ENCODE measurements around the gene RYR2.
"Not testable (repeated sequence)": the region's sequence is repeated elsewhere in the genome, so short reads cannot be mapped to it uniquely, and the experiment has no call there.

Gene RYR2

GRCh38 chr1:237149857-237150256 is 107.9 kb downstream of the RYR2 start:
- H3K36me3 ChIP-seq (replicated peaks), result no peaks in the 10 kb centered on the region
- no peak for DNase-seq (ENCODE audit: low spot score in 2 of 2)
- H3K27me3 ChIP-seq (ENCODE audit: low read depth), result no peaks in the 10 kb centered on the region
- H3K4me1 ChIP-seq, result no peaks in the 10 kb centered on the region
- H3K4me3 ChIP-seq, result no peak overlapping the region
- H3K9me3 ChIP-seq, result no peaks in the 10 kb centered on the region
- in situ Hi-C loops (cut with MboI; ENCODE audit: low sequenced_read_pairs), result no loop called here

- H3K4me3 ChIP-seq; DNase-seq (ENCODE audit: low spot score in 2 of 2); H3K4me1 ChIP-seq; H3K9me3 ChIP-seq; H3K27me3 ChIP-seq (ENCODE audit: low read depth); H3K36me3 ChIP-seq (replicated peaks); in situ Hi-C loops (cut with MboI; ENCODE audit: low sequenced_read_pairs): not testable (repeated sequence)
Observed at GRCh38 chr1:237151979-237152378, 110.0 kb downstream of the RYR2 start.

- in situ Hi-C loops (cut with MboI; ENCODE audit: low sequenced_read_pairs), result no loop called here
Observed at GRCh38 chr1:237152506-237153335, 110.7 kb downstream of the RYR2 start.

GRCh38 chr1:237154157-237154556 is 112.2 kb downstream of the RYR2 start:
- H3K27me3 ChIP-seq (ENCODE audit: low read depth), result no peaks in the 10 kb centered on the region
- no peaks in the 10 kb centered on the region for H3K9me3 ChIP-seq
- no peaks in the 10 kb centered on the region for H3K4me1 ChIP-seq
- in situ Hi-C loops (cut with MboI; ENCODE audit: low sequenced_read_pairs), result no loop called here
- H3K36me3 ChIP-seq (replicated peaks), result no peaks in the 10 kb centered on the region
- no peak overlapping the region for H3K4me3 ChIP-seq
- DNase-seq (ENCODE audit: low spot score in 2 of 2), result no peak

More at GRCh38 chr1:237152506-237153335, 110.7 kb downstream of the RYR2 start:
- H3K27me3 ChIP-seq (ENCODE audit: low read depth), result no peaks in the 10 kb centered on the region
- H3K4me1 ChIP-seq, result no peaks in the 10 kb centered on the region
- H3K9me3 ChIP-seq, result no peaks in the 10 kb centered on the region
- no peak overlapping the region for H3K4me3 ChIP-seq
- no peaks in the 10 kb centered on the region for H3K36me3 ChIP-seq (replicated peaks)
- DNase-seq (ENCODE audit: low spot score in 2 of 2), result no peak

- in situ Hi-C loops (cut with MboI; ENCODE audit: low sequenced_read_pairs), result no loop called here
- H3K4me3 ChIP-seq, result no peak overlapping the region
- no peak for DNase-seq (ENCODE audit: low spot score in 2 of 2)
- no peaks in the 10 kb centered on the region for H3K27me3 ChIP-seq (ENCODE audit: low read depth)
- no peaks in the 10 kb centered on the region for H3K4me1 ChIP-seq
- H3K36me3 ChIP-seq (replicated peaks), result no peaks in the 10 kb centered on the region
- H3K9me3 ChIP-seq, result no peaks in the 10 kb centered on the region
Observed at GRCh38 chr1:237164406-237165352, 122.7 kb downstream of the RYR2 start.

GRCh38 chr1:237166086-237166485 is 124.1 kb downstream of the RYR2 start:
- no peak for DNase-seq (ENCODE audit: low spot score in 2 of 2)
- Histone ChIP-seq H3K9me3 (no peaks in the 10 kb centered on the region), H3K4me1 (no peaks in the 10 kb centered on the region), H3K4me3 (no peak overlapping the region), H3K36me3 (replicated peaks) (no peaks in the 10 kb centered on the region), H3K27me3 (ENCODE audit: low read depth) (no peaks in the 10 kb centered on the region)
- in situ Hi-C loops (cut with MboI; ENCODE audit: low sequenced_read_pairs), result no loop called here

- H3K36me3 ChIP-seq (replicated peaks), result no peaks in the 10 kb centered on the region
- H3K9me3 ChIP-seq, result no peaks in the 10 kb centered on the region
- H3K4me3 ChIP-seq, result no peak overlapping the region
- in situ Hi-C loops (cut with MboI; ENCODE audit: low sequenced_read_pairs), result no loop called here
- H3K4me1 ChIP-seq, result no peaks in the 10 kb centered on the region
- no peak for DNase-seq (ENCODE audit: low spot score in 2 of 2)
- H3K27me3 ChIP-seq (ENCODE audit: low read depth), result no peaks in the 10 kb centered on the region
Observed at GRCh38 chr1:237166593-237167101, 124.7 kb downstream of the RYR2 start.

GRCh38 chr1:237170149-237170548 is 128.2 kb downstream of the RYR2 start:
- Histone ChIP-seq H3K27me3 (ENCODE audit: low read depth) (no peaks in the 10 kb centered on the region), H3K4me3 (no peak overlapping the region), H3K4me1 (no peaks in the 10 kb centered on the region), H3K36me3 (replicated peaks) (no peaks in the 10 kb centered on the region), H3K9me3 (no peaks in the 10 kb centered on the region)
- no peak for DNase-seq (ENCODE audit: low spot score in 2 of 2)
- in situ Hi-C loops (cut with MboI; ENCODE audit: low sequenced_read_pairs), result no loop called here

GRCh38 chr1:237171454-237172117 is 129.6 kb downstream of the RYR2 start:
- DNase-seq (ENCODE audit: low spot score in 2 of 2), result no peak
- no peaks in the 10 kb centered on the region for H3K27me3 ChIP-seq (ENCODE audit: low read depth)
- in situ Hi-C loops (cut with MboI; ENCODE audit: low sequenced_read_pairs), result no loop called here
- no peaks in the 10 kb centered on the region for H3K36me3 ChIP-seq (replicated peaks)
- no peak overlapping the region for H3K4me3 ChIP-seq
- no peaks in the 10 kb centered on the region for H3K4me1 ChIP-seq
- H3K9me3 ChIP-seq, result no peaks in the 10 kb centered on the region

- no peaks in the 10 kb centered on the region for H3K36me3 ChIP-seq (replicated peaks)
- H3K4me3 ChIP-seq, result no peak overlapping the region
- no peaks in the 10 kb centered on the region for H3K27me3 ChIP-seq (ENCODE audit: low read depth)
- DNase-seq (ENCODE audit: low spot score in 2 of 2), result no peak
- no peaks in the 10 kb centered on the region for H3K4me1 ChIP-seq
- in situ Hi-C loops (cut with MboI; ENCODE audit: low sequenced_read_pairs), result no loop called here
- no peaks in the 10 kb centered on the region for H3K9me3 ChIP-seq
Observed at GRCh38 chr1:237172118-237172485, 130.1 kb downstream of the RYR2 start.

- DNase-seq (ENCODE audit: low spot score in 2 of 2), result no peak
- H3K4me1 ChIP-seq, result no peaks in the 10 kb centered on the region
- no peak overlapping the region for H3K4me3 ChIP-seq
- no peaks in the 10 kb centered on the region for H3K36me3 ChIP-seq (replicated peaks)
- H3K9me3 ChIP-seq, result no peaks in the 10 kb centered on the region
- H3K27me3 ChIP-seq (ENCODE audit: low read depth), result no peaks in the 10 kb centered on the region
- in situ Hi-C loops (cut with MboI; ENCODE audit: low sequenced_read_pairs), result no loop called here
Observed at GRCh38 chr1:237179503-237179902, 137.5 kb downstream of the RYR2 start.

GRCh38 chr1:237180256-237180655 is 138.3 kb downstream of the RYR2 start:
- DNase-seq (ENCODE audit: low spot score in 2 of 2), result no peak
- no peaks in the 10 kb centered on the region for H3K4me1 ChIP-seq
- no peaks in the 10 kb centered on the region for H3K36me3 ChIP-seq (replicated peaks)
- no peaks in the 10 kb centered on the region for H3K9me3 ChIP-seq
- no peaks in the 10 kb centered on the region for H3K27me3 ChIP-seq (ENCODE audit: low read depth)
- H3K4me3 ChIP-seq, result no peak overlapping the region
- in situ Hi-C loops (cut with MboI; ENCODE audit: low sequenced_read_pairs), result no loop called here

- H3K4me1 ChIP-seq, result no peaks in the 10 kb centered on the region
- H3K9me3 ChIP-seq, result no peaks in the 10 kb centered on the region
- DNase-seq (ENCODE audit: low spot score in 2 of 2), result no peak
- in situ Hi-C loops (cut with MboI; ENCODE audit: low sequenced_read_pairs), result no loop called here
- H3K36me3 ChIP-seq (replicated peaks), result no peaks in the 10 kb centered on the region
- H3K27me3 ChIP-seq (ENCODE audit: low read depth), result no peaks in the 10 kb centered on the region
- no peak overlapping the region for H3K4me3 ChIP-seq
Observed at GRCh38 chr1:237181743-237182317, 139.8 kb downstream of the RYR2 start.

Data from HAP-1 (cell line).